Smooth muscle cell (in vitro differentiated cells): Measurements from ENCODE around the gene CHCHD10. TPM values are rescaled to one million over a fixed set of nuclear protein-coding genes. Genes with fewer than 3 reads are reported as not detected.

Source experiments
- DNase-seq: peaks from one replicate; lab custom pipeline; 2025; ENCODE audit not compliant: unreplicated experiment; lab: John Stamatoyannopoulos, UW
- H2AFZ ChIP-seq: fragments of 200-600 bp; sonication (generic); 2 replicates; pipeline ENCODE4 v1.6.0; 2016; ENCODE audit warnings: antibody characterized with exemption, low read depth, mild to moderate bottlenecking
- H3F3A ChIP-seq: fragments of 200-600 bp; sonication (generic); 2 replicates; pipeline ENCODE4 v1.6.0; 2017; ENCODE audit warnings: antibody characterized with exemption, low read depth
- H3K27ac ChIP-seq: fragments of 200-600 bp; sonication (generic); 2 replicates; pipeline ENCODE4 v1.5.1; 2016; ENCODE audit warnings: low read depth, mild to moderate bottlenecking
- H3K27me3 ChIP-seq: fragments of 200-600 bp; sonication (generic); 2 replicates; pipeline ENCODE4 v1.6.1; 2016; ENCODE audit warnings: low read depth, mild to moderate bottlenecking
- H3K36me3 ChIP-seq: fragments of 200-600 bp; sonication (generic); 2 replicates; pipeline ENCODE4 v1.5.1; 2016; ENCODE audit warnings: low read depth
- H3K4me1 ChIP-seq: fragments of 200-600 bp; sonication (generic); 2 replicates; pipeline ENCODE4 v1.5.1; 2016; ENCODE audit warnings: low read depth
- H3K4me2 ChIP-seq: fragments of 200-600 bp; sonication (generic); 2 replicates; pipeline ENCODE4 v1.6.0; 2016; ENCODE audit warnings: mild to moderate bottlenecking
- H3K4me3 ChIP-seq: fragments of 200-600 bp; sonication (generic); 2 replicates; pipeline ENCODE4 v1.5.1; 2016; ENCODE audit warnings: mild to moderate bottlenecking
- H3K79me2 ChIP-seq: fragments of 200-600 bp; sonication (generic); 2 replicates; pipeline ENCODE4 v1.6.0; 2016; ENCODE audit warnings: low read depth, mild to moderate bottlenecking
- H3K9ac ChIP-seq: fragments of 200-600 bp; sonication (generic); 2 replicates; pipeline ENCODE4 v1.6.0; 2016; ENCODE audit warnings: low read depth
- H3K9me3 ChIP-seq: fragments of 200-600 bp; sonication (generic); replicated peaks from 2 replicates; pipeline ENCODE4 v1.5.1; 2016; ENCODE audit warnings: low read depth
- H4K20me1 ChIP-seq: fragments of 200-600 bp; sonication (generic); 2 replicates; pipeline ENCODE4 v1.6.0; 2016; ENCODE audit warnings: low read depth
- WGBS: methylation state at CpG from one replicate; pipeline ENCODE4 v1.1.7; 2016; ENCODE audit warnings: low lambda C conversion rate; 5-methylcytosine and 5-hydroxymethylcytosine counted together
- polyA plus RNA-seq: library from polyadenylated mRNA; unstranded; fragments of >200 nt; fragmentation: Nextera tagmentation; extraction: Ambion mirVana; gene quantifications from 2 replicates; pipeline ENCODE4 v1.2.1, GENCODE V29; 2016
- total RNA-seq: library from RNA; depleted of rRNA; stranded (reverse); fragments of >200 nt; gene quantifications from 2 replicates; pipeline ENCODE4 v1.2.3, GENCODE V29; 2014
- TF ChIP-seq, protein P1 (sequence below): fragments of 200-600 bp; sonication (generic); IDR thresholded peaks from 2 replicates; pipeline ENCODE4 v1.5.1; 2017; ENCODE audit warnings: borderline replicate concordance, mild to moderate bottlenecking, antibody characterized with exemption; ENCODE audit not compliant: insufficient read depth, poor library complexity, severe bottlenecking

Gene CHCHD10
- total and polyA plus RNA-seq, 2 experiments from 2014 or later: 4.9 to 57.6 TPM

GRCh38 chr22:23722724-23723123, 45.0 kb downstream of the CHCHD10 start:
- H3K4me1 ChIP-seq: no peaks in the 10 kb centered on the region
- TF ChIP-seq, protein P1, sequence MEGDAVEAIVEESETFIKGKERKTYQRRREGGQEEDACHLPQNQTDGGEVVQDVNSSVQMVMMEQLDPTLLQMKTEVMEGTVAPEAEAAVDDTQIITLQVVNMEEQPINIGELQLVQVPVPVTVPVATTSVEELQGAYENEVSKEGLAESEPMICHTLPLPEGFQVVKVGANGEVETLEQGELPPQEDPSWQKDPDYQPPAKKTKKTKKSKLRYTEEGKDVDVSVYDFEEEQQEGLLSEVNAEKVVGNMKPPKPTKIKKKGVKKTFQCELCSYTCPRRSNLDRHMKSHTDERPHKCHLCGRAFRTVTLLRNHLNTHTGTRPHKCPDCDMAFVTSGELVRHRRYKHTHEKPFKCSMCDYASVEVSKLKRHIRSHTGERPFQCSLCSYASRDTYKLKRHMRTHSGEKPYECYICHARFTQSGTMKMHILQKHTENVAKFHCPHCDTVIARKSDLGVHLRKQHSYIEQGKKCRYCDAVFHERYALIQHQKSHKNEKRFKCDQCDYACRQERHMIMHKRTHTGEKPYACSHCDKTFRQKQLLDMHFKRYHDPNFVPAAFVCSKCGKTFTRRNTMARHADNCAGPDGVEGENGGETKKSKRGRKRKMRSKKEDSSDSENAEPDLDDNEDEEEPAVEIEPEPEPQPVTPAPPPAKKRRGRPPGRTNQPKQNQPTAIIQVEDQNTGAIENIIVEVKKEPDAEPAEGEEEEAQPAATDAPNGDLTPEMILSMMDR: no peak
- H4K20me1 ChIP-seq: no peaks in the 10 kb centered on the region
- H3K79me2 ChIP-seq: no peaks in the 10 kb centered on the region
- H3K27me3 ChIP-seq: no peaks in the 10 kb centered on the region
- H2AFZ ChIP-seq: no peak overlapping the region
- DNase-seq: no peak
- no peaks in the 10 kb centered on the region for H3F3A ChIP-seq
- H3K9ac ChIP-seq: no peak overlapping the region
- no peaks in the 10 kb centered on the region for H3K36me3 ChIP-seq
- WGBS: 93% methylated on average over 2 of the region's 2 CpGs
- H3K27ac ChIP-seq: no peak overlapping the region
- H3K4me3 ChIP-seq: no peak overlapping the region
- H3K9me3 ChIP-seq: no peaks in the 10 kb centered on the region
- H3K4me2 ChIP-seq: no peak overlapping the region

GRCh38 chr22:23722160-23722559, 45.6 kb downstream of the CHCHD10 start:
- H3K4me1 ChIP-seq: no peaks in the 10 kb centered on the region
- H3K9me3 ChIP-seq: no peaks in the 10 kb centered on the region
- H3K79me2 ChIP-seq: no peaks in the 10 kb centered on the region
- H3K27ac ChIP-seq: no peak overlapping the region
- no peak overlapping the region for H3K4me3 ChIP-seq
- H3K27me3 ChIP-seq: no peaks in the 10 kb centered on the region
- TF ChIP-seq, protein P1: no peak
- no peak overlapping the region for H2AFZ ChIP-seq
- no peak overlapping the region for H3K4me2 ChIP-seq
- H3F3A ChIP-seq: no peaks in the 10 kb centered on the region
- H3K9ac ChIP-seq: no peak overlapping the region
- 94% methylated on average over 4 of the region's 4 CpGs for WGBS
- no peaks in the 10 kb centered on the region for H3K36me3 ChIP-seq
- H4K20me1 ChIP-seq: no peaks in the 10 kb centered on the region
- no peak for DNase-seq

DNA sequence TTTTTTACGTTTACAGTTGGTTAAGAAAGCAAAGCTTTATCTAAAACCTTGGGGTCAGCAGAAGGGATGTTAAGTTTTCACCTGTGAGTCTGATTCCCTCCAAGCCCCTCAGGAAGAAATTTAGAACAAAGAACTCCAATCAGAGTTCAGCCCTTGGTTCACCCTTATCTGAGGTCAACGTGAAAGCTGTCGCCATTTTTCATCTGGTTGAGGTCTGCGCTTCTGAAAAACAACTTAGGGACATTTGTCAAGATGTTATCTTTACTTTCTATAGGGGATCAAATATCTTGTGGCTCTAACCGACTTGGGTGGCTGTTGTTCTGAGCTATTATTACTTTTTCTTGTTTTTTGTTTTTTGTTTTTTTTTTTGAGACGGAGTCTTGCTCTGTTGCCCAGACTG, 46.9 kb downstream of the CHCHD10 start:
- TF ChIP-seq, protein P1: no peak
- peaks cover 4% of the 10 kb centered on the region for H3K4me1 ChIP-seq
- no peak overlapping the region for H2AFZ ChIP-seq
- no peak overlapping the region for H3K9ac ChIP-seq
- no peak overlapping the region for H3K4me2 ChIP-seq
- H3K4me3 ChIP-seq: no peak overlapping the region
- 87% methylated on average over 6 of the region's 6 CpGs for WGBS
- H3F3A ChIP-seq: no peaks in the 10 kb centered on the region
- H3K27ac ChIP-seq: no peak overlapping the region
- no peaks in the 10 kb centered on the region for H3K36me3 ChIP-seq
- no peaks in the 10 kb centered on the region for H4K20me1 ChIP-seq
- DNase-seq: no peak
- no peaks in the 10 kb centered on the region for H3K27me3 ChIP-seq
- H3K79me2 ChIP-seq: peaks cover 11% of the 10 kb centered on the region
- no peaks in the 10 kb centered on the region for H3K9me3 ChIP-seq

- H3K9me3 ChIP-seq: no peaks in the 10 kb centered on the region
- H3F3A ChIP-seq: no peaks in the 10 kb centered on the region
- no peak overlapping the region for H3K4me2 ChIP-seq
- H4K20me1 ChIP-seq: no peaks in the 10 kb centered on the region
- no peak overlapping the region for H3K9ac ChIP-seq
- no peak overlapping the region for H2AFZ ChIP-seq
- no peak overlapping the region for H3K4me3 ChIP-seq
- peaks cover 11% of the 10 kb centered on the region for H3K79me2 ChIP-seq
- peaks cover 4% of the 10 kb centered on the region for H3K4me1 ChIP-seq
- no peak overlapping the region for H3K27ac ChIP-seq
- no peaks in the 10 kb centered on the region for H3K36me3 ChIP-seq
- no peaks in the 10 kb centered on the region for H3K27me3 ChIP-seq
- WGBS: 96% methylated on average over 17 of the region's 17 CpGs
- DNase-seq: no peak
- TF ChIP-seq, protein P1: no peak
Measured at GRCh38 chr22:23718371-23719165, 49.2 kb downstream of the CHCHD10 start.
